Peyer's patch (tissue), 4 donors: ENCODE results near the gene TTYH1.

Source experiments
- CTCF ChIP-seq, 6 experiments: fragments of 450-650 bp in 4 of 6; fragments of 200-600 bp in 2 of 6; sonication (generic) in 1 of 6; IDR thresholded peaks; one replicate each; pipeline ENCODE4 v1.5.1; 2017 to 2019; ENCODE audit warnings: antibody characterized with exemption in 6 of 6, mild to moderate bottlenecking in 3 of 6, moderate library complexity in 1 of 6
- POLR2A ChIP-seq, 2 donors: fragments of 450-650 bp; IDR thresholded peaks; one replicate each; pipeline ENCODE4 v1.5.1; 2017; ENCODE audit warnings: antibody characterized with exemption in 2 of 2, mild to moderate bottlenecking in 2 of 2, moderate library complexity in 2 of 2

DNA sequence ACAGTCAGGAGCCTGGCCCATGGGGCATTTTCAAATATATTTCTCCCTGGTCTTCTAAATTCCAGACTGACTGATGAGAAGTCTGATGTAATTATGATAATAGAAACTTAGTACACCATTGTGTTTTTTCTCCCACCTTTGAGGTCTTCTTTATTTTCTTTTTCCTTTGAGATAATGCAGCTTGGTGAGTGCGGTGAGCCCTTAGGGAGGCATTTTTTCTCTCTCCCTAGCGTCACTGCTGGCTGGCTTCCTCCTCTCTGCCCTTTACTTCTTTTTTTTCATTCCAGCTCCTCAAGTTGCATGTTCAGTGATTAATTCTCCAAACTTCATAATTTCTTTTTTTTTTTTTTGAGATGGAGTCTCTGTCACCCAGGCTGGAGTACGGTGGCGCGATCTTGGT is 70.6 kb downstream of the TTYH1 start:
- no peak for TF ChIP-seq POLR2A (IDR thresholded peaks at IDR 0.05)
- no peak for TF ChIP-seq CTCF (IDR thresholded peaks at IDR 0.05)
